ENCODE results near the gene PPFIA3.

PPFIA3 gene

GRCh38 chr19:49104229-49104864 is 15.0 kb upstream of the PPFIA3 start:
- H3K27ac ChIP-seq (ENCODE audit: low read depth, low read length) = no peak overlapping the region
- no peaks in the 10 kb centered on the region for H3K27me3 ChIP-seq (ENCODE audit: control insufficient read depth, insufficient read depth, low read length)
- H3K9me3 ChIP-seq (ENCODE audit: control insufficient read depth, insufficient read depth, low read length) = no peaks in the 10 kb centered on the region
- no peaks in the 10 kb centered on the region for H3K4me1 ChIP-seq (ENCODE audit: control insufficient read depth, insufficient read depth, low read length)
- H3K4me3 ChIP-seq (ENCODE audit: low read depth, low read length) = no peak overlapping the region
- peaks cover 90% of the 10 kb centered on the region for H3K36me3 ChIP-seq (ENCODE audit: control insufficient read depth, insufficient read depth, low read length)
- no peak overlapping the region for H3K9ac ChIP-seq (ENCODE audit: low read depth, low read length)

DNA sequence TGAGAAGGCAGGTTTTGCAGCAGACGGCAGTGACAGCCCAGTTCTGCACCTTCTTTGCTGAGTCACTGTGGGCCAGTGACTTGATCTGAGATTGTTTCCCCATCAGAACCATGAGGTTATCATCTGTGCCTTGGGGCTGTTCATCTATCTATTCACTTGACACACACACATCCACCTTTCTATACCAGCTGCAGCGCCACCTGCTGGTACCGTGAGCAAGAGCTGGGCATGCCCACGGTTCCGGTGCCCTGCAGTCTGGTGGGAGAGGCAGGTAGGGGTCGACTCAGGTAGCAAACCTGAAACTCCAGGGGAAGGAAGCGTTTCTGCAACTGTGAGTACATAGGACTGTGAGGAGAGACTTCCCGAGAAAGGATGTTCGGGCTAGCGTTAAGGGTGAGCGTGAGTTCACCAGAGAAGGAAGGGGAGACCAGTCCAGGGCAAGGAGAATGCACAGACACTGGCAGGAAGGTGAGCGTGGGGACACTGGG is 12.7 kb upstream of the PPFIA3 start:
- Histone ChIP-seq H3K9me3 (ENCODE audit: control insufficient read depth, insufficient read depth, low read length) (no peaks in the 10 kb centered on the region), H3K27ac (ENCODE audit: low read depth, low read length) (peak overlapping the region; percentile 57), H3K4me1 (ENCODE audit: control insufficient read depth, insufficient read depth, low read length) (no peaks in the 10 kb centered on the region), H3K4me3 (ENCODE audit: low read depth, low read length) (no peak overlapping the region), H3K9ac (ENCODE audit: low read depth, low read length) (no peak overlapping the region), H3K27me3 (ENCODE audit: control insufficient read depth, insufficient read depth, low read length) (no peaks in the 10 kb centered on the region), H3K36me3 (ENCODE audit: control insufficient read depth, insufficient read depth, low read length) (peaks cover 76% of the 10 kb centered on the region)

DNA sequence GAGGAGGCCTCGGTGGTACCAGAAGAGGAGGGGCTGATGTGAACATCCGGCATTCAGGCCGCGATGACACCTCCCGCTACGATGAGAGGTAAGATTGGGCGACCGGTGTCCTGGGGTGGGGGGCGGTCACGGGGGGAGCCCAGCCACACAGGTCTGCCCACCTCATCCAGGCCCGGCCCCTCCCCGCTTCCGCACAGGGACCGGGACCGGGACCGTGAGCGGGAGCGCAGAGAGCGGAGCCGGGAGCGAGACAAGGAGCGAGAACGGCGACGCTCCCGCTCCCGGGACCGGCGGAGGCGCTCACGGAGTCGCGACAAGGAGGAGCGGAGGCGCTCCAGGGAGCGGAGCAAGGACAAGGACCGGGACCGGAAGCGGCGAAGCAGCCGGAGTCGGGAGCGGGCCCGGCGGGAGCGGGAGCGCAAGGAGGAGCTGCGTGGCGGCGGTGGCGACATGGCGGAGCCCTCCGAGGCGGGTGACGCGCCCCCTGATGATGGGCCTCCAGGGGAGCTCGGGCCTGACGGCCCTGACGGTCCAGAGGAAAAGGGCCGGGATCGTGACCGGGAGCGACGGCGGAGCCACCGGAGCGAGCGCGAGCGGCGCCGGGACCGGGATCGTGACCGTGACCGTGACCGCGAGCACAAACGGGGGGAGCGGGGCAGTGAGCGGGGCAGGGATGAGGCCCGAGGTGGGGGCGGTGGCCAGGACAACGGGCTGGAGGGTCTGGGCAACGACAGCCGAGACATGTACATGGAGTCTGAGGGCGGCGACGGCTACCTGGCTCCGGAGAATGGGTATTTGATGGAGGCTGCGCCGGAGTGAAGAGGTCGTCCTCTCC is 11.5 kb upstream of the PPFIA3 start:
- no peak overlapping the region for H3K9ac ChIP-seq (ENCODE audit: low read depth, low read length)
- peak overlapping the region; percentile 42 for H3K27ac ChIP-seq (ENCODE audit: low read depth, low read length)
- no peaks in the 10 kb centered on the region for H3K27me3 ChIP-seq (ENCODE audit: control insufficient read depth, insufficient read depth, low read length)
- H3K9me3 ChIP-seq (ENCODE audit: control insufficient read depth, insufficient read depth, low read length) = no peaks in the 10 kb centered on the region
- H3K36me3 ChIP-seq (ENCODE audit: control insufficient read depth, insufficient read depth, low read length) = peaks cover 67% of the 10 kb centered on the region
- no peak overlapping the region for H3K4me3 ChIP-seq (ENCODE audit: low read depth, low read length)
- no peaks in the 10 kb centered on the region for H3K4me1 ChIP-seq (ENCODE audit: control insufficient read depth, insufficient read depth, low read length)

DNA sequence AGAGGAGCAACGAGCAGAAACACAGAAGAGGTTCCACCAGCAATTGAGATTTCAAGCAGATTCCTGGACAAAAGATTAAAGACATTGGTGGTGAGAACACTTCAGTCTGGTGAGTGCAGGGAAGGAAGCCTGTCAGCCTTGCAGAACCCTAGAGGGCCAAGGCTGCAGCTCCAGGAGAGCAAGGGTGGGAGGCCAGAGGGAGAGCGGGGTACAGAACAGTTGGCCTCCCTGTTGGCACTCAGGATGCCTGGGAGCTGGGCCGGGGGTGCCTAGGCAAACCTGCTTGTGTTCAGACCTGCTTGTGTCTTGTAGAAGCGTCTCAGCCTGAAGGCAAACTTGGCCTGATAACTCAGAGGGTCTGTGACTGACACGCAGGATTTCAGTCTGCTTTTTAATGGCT is 10.3 kb upstream of the PPFIA3 start:
- peaks cover 56% of the 10 kb centered on the region for H3K36me3 ChIP-seq (ENCODE audit: control insufficient read depth, insufficient read depth, low read length)
- no peak overlapping the region for H3K9ac ChIP-seq (ENCODE audit: low read depth, low read length)
- peak overlapping the region; percentile 42 for H3K27ac ChIP-seq (ENCODE audit: low read depth, low read length)
- no peaks in the 10 kb centered on the region for H3K27me3 ChIP-seq (ENCODE audit: control insufficient read depth, insufficient read depth, low read length)
- H3K4me1 ChIP-seq (ENCODE audit: control insufficient read depth, insufficient read depth, low read length) = no peaks in the 10 kb centered on the region
- H3K9me3 ChIP-seq (ENCODE audit: control insufficient read depth, insufficient read depth, low read length) = no peaks in the 10 kb centered on the region
- H3K4me3 ChIP-seq (ENCODE audit: low read depth, low read length) = no peak overlapping the region

GRCh38 chr19:49109569-49110233 is 9.6 kb upstream of the PPFIA3 start:
- Histone ChIP-seq H3K9me3 (ENCODE audit: control insufficient read depth, insufficient read depth, low read length) (no peaks in the 10 kb centered on the region), H3K4me3 (ENCODE audit: low read depth, low read length) (no peak overlapping the region), H3K36me3 (ENCODE audit: control insufficient read depth, insufficient read depth, low read length) (peaks cover 49% of the 10 kb centered on the region), H3K4me1 (ENCODE audit: control insufficient read depth, insufficient read depth, low read length) (no peaks in the 10 kb centered on the region), H3K27ac (ENCODE audit: low read depth, low read length) (no peak overlapping the region), H3K9ac (ENCODE audit: low read depth, low read length) (no peak overlapping the region), H3K27me3 (ENCODE audit: control insufficient read depth, insufficient read depth, low read length) (no peaks in the 10 kb centered on the region)

GRCh38 chr19:49110567-49110966 is 8.8 kb upstream of the PPFIA3 start:
- H3K9me3 ChIP-seq (ENCODE audit: control insufficient read depth, insufficient read depth, low read length) = no peaks in the 10 kb centered on the region
- H3K9ac ChIP-seq (ENCODE audit: low read depth, low read length) = no peak overlapping the region
- H3K4me3 ChIP-seq (ENCODE audit: low read depth, low read length) = no peak overlapping the region
- no peak overlapping the region for H3K27ac ChIP-seq (ENCODE audit: low read depth, low read length)
- H3K36me3 ChIP-seq (ENCODE audit: control insufficient read depth, insufficient read depth, low read length) = peaks cover 42% of the 10 kb centered on the region
- H3K27me3 ChIP-seq (ENCODE audit: control insufficient read depth, insufficient read depth, low read length) = peaks cover 4% of the 10 kb centered on the region
- no peaks in the 10 kb centered on the region for H3K4me1 ChIP-seq (ENCODE audit: control insufficient read depth, insufficient read depth, low read length)

DNA sequence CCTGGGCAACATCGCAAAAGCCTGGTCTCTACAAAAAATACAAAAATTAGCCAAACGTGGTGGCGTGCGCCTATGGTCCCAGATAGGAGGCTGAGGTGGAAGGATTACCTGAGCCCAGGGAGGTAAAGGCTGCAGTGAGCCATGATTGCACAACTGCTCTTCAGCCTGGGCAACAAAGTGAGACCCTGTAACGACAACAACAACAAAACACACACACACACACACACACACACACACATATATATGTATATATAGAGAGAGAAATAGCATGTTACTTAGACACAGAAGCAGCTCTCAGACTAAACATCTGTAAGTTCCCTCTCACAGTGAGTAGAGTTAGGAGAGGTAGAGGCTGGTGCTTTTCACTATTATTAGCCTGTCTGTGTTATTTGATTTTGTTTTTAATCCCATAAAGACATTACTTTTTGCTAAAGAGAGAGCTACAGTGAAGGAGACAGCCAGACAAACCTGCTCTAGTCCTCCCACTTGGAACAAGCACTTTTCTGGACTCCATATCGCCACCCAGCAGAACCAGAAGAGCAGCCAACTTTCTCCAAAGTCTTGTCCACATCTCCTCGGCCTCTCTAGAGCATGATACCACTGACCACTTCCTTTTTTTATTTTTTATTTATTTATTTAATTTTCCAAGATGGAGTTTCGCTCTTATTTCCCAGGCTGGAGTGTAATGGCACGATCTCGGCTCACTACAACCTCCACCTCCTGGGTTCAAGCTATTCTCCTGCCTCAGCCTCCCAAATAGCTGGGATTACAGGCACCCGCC is 7.9 kb upstream of the PPFIA3 start:
- H3K4me3 ChIP-seq (ENCODE audit: low read depth, low read length) = no peak overlapping the region
- no peaks in the 10 kb centered on the region for H3K9me3 ChIP-seq (ENCODE audit: control insufficient read depth, insufficient read depth, low read length)
- no peak overlapping the region for H3K27ac ChIP-seq (ENCODE audit: low read depth, low read length)

DNA sequence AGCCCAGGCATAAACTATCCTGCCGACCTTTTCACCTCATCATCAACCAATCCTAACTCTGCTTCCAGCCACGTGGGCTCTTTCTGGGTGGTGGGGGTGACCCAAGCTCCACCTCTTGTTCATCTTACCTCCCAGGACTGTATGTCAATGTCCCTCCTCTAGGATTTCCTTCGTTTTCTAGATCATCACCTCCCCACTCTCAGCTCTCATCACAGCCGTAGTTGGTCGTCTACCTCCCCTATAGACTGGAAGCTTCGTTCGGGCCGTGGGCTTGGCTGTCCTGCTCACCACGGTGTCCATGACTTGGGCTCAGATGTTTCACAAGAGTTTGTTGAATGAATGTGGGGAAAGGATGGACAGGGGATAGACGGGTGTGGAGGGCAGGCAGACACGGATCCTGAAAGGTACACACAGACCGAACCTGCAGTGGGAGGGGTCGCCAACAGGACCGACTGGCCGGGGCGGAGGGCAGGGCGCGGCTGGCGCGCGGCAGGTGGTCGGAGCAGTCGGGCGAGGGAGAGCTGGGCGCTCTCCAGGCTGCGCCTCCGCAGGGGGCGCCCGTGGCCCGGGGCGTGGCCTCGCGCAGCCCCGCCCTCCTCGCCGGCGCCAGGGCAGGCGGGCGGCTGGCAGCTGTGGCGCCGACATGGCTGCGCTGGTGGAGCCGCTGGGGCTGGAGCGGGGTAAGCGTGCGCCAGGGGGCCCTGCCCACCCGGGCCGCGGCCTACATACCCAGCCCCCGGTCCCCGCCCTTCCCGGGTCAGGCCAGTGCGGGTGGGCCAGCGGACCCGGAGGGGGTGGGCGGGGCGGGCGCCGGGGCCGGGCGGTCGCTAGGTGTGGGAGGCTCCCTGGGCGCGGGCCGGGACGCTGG is 5.3 kb upstream of the PPFIA3 start, which contains the start of gene LIN7B:
Gene LIN7B, plus strand, starts transcription at position 609 of the 868 bp plus-strand sequence. Its CDS starts 35 bp downstream, at position 644.
- peak within 1 kb of the TSS; percentile 50 for H3K27ac ChIP-seq (ENCODE audit: low read depth, low read length)
- H3K4me1 ChIP-seq (ENCODE audit: control insufficient read depth, insufficient read depth, low read length) = peaks cover 8% of the 10 kb centered on the region
- H3K9me3 ChIP-seq (ENCODE audit: control insufficient read depth, insufficient read depth, low read length) = no peaks in the 10 kb centered on the region
- peak within 1 kb of the TSS; percentile 58 for H3K4me3 ChIP-seq (ENCODE audit: low read depth, low read length)
- H3K9ac ChIP-seq (ENCODE audit: low read depth, low read length) = no peak within 1 kb of the TSS
- H3K36me3 ChIP-seq (ENCODE audit: control insufficient read depth, insufficient read depth, low read length) = peaks cover 8% of the 10 kb centered on the region
- peaks cover 4% of the 10 kb centered on the region for H3K27me3 ChIP-seq (ENCODE audit: control insufficient read depth, insufficient read depth, low read length)

More for the DNA sequence above, 7.9 kb upstream of the PPFIA3 start:
- H3K27me3 ChIP-seq (ENCODE audit: control insufficient read depth, insufficient read depth, low read length) = peaks cover 4% of the 10 kb centered on the region
- no peak overlapping the region for H3K9ac ChIP-seq (ENCODE audit: low read depth, low read length)
- H3K4me1 ChIP-seq (ENCODE audit: control insufficient read depth, insufficient read depth, low read length) = no peaks in the 10 kb centered on the region
- peaks cover 33% of the 10 kb centered on the region for H3K36me3 ChIP-seq (ENCODE audit: control insufficient read depth, insufficient read depth, low read length)

GRCh38 chr19:49114630-49115363 is 4.5 kb upstream of the PPFIA3 start:
- Histone ChIP-seq H3K27ac (ENCODE audit: low read depth, low read length) (peak overlapping the region; percentile 50), H3K9ac (ENCODE audit: low read depth, low read length) (no peak overlapping the region), H3K4me3 (ENCODE audit: low read depth, low read length) (peak overlapping the region; percentile 58), H3K27me3 (ENCODE audit: control insufficient read depth, insufficient read depth, low read length) (peaks cover 6% of the 10 kb centered on the region), H3K36me3 (ENCODE audit: control insufficient read depth, insufficient read depth, low read length) (no peaks in the 10 kb centered on the region), H3K4me1 (ENCODE audit: control insufficient read depth, insufficient read depth, low read length) (peaks cover 8% of the 10 kb centered on the region), H3K9me3 (ENCODE audit: control insufficient read depth, insufficient read depth, low read length) (no peaks in the 10 kb centered on the region)

All from HUES48 (cell line).